Adrenal gland (tissue), 5 donors: ENCODE data around the gene WNT7B.

ENCODE experiments used
- CTCF ChIP-seq, 6 experiments: fragments of 450-650 bp in 4 of 6; fragments of 200-600 bp in 2 of 6; sonication (generic) in 1 of 6; IDR thresholded peaks; 1 replicate in 5 of 6; 2 replicates in 1 of 6; pipeline versions ENCODE4 v1.5.1 to v1.8.0; 2016 to 2021; ENCODE audit warnings: antibody characterized with exemption in 6 of 6, mild to moderate bottlenecking in 2 of 6, moderate library complexity in 1 of 6
- POLR2A ChIP-seq, 2 donors: fragments of 450-650 bp; IDR thresholded peaks; one replicate each; pipeline ENCODE4 v1.6.1; 2017; ENCODE audit warnings: antibody characterized with exemption in 2 of 2, mild to moderate bottlenecking in 2 of 2, moderate library complexity in 1 of 2
- donor health status: DM: no; HTN: no; CAD: no.

GRCh38 chr22:45976254-45977002 lies 534 bp downstream of the WNT7B start:
- TF ChIP-seq CTCF (IDR thresholded peaks at IDR 0.05) (no peak), POLR2A (IDR thresholded peaks at IDR 0.05) (no peak)
